Measurements from ENCODE around the gene STMN3. TPM values are rescaled to one million over a fixed set of nuclear protein-coding genes. Genes with fewer than 3 reads are reported as not detected.

The STMN3 gene
- total RNA-seq, 1 donor from 2014 or later = 12.1 TPM

DNA sequence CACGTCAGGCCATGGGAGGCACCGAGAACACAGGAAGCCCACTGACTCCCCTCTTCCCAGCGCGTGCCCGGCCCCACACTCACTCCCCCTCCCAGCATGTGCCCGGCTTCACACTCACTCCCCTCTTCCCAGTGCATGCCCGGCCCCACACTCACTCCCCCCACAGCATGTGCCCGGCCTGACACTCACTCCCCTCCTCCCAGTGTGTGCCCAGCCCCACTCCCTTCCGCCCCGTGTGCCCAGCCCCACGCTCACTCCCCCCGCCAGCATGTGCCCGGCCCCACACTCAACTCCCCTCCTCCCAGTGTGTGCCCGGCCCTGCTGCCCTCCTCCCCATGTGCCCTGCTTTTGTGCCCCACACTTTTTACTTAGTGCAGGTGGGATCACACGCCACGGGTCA is 14.6 kb upstream of the STMN3 start:
- Histone ChIP-seq H3K36me3 (peaks cover 67% of the 10 kb centered on the region), H3K4me3 (no peak overlapping the region), H3K27me3 (ENCODE audit: low read depth) (no peaks in the 10 kb centered on the region), H3K4me1 (no peaks in the 10 kb centered on the region), H3K9me3 (no peaks in the 10 kb centered on the region), H3K27ac (no peak overlapping the region)
- DNase-seq (no peak), ATAC-seq (no peak)
- intact Hi-C loops (cut with DNase I) = no loop called here
- TF ChIP-seq CTCF (IDR thresholded peaks at IDR 0.05) = no peak

DNA sequence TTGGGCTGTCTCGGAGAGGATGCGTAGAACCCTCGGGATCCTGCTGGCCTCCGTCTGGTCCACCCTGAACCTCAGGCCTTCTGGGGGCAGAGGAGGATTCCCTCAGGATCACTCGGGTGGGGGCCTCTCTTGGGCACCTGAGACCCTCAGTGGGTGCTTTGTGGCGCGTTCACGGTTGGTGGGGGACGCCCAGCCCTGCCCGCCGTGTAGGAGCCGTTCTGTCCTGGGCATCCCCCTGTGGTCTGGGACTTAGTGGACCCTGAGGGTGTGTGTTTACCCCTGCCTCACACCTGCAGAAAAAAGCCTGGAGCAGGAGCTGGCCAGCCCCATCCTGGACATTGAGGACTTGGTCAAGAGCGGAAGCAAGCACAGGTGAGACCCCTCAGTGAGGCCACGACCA is 12.5 kb upstream of the STMN3 start:
- no peak for ATAC-seq
- H3K4me3 ChIP-seq = no peak overlapping the region
- no peak for DNase-seq
- peaks cover 78% of the 10 kb centered on the region for H3K36me3 ChIP-seq
- no peaks in the 10 kb centered on the region for H3K4me1 ChIP-seq
- no peaks in the 10 kb centered on the region for H3K27me3 ChIP-seq (ENCODE audit: low read depth)
- no peaks in the 10 kb centered on the region for H3K9me3 ChIP-seq
- intact Hi-C loops (cut with DNase I) = no loop called here
- TF ChIP-seq CTCF (IDR thresholded peaks at IDR 0.05) = no peak
- no peak overlapping the region for H3K27ac ChIP-seq

DNA sequence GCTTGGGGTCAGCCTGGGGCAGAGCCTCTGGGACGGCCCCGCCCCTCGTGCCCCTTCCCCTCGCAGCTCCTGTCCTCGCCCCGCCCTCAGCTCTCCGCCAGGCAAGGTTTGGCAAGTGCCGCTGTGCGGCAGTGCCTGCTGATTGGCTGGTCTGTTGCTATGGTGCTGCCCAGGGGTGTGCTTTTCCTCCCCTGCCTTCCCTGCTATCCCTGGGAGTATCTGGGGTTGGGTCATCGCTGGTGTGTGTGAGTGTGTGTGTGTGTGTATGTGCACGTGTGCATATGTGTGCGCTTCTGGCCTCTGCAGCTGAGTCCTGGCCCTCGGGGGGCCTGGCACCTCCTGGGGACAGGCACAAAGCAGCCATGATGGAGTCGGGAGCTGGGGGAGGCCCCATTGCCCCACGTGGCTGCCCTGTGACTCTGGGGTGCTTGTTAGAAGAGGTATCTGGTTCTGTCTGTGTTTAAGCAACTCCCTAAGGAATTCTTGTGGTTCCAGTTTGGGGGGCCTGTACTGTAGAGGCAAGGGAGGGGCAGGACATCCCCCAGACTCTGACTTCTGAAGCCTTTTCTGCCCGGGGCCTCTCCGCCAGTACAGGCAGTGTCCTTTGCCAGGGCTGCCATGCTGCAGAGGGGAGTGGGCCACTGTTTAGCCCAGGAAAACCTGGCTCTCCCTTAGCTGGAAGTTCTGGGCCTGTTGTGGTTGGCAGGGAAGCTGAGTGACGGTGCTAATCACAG is 11.8 kb upstream of the STMN3 start:
- DNase-seq (no peak), ATAC-seq (no peak)
- Histone ChIP-seq H3K27ac (no peak overlapping the region), H3K36me3 (peaks cover 74% of the 10 kb centered on the region), H3K9me3 (no peaks in the 10 kb centered on the region), H3K27me3 (ENCODE audit: low read depth) (no peaks in the 10 kb centered on the region), H3K4me1 (no peaks in the 10 kb centered on the region), H3K4me3 (no peak overlapping the region)
- TF ChIP-seq CTCF (IDR thresholded peaks at IDR 0.05) = no peak
- intact Hi-C loops (cut with DNase I) = no loop called here

GRCh38 chr20:63664143-63664851 is 11.1 kb upstream of the STMN3 start:
- Histone ChIP-seq H3K27ac (no peak overlapping the region), H3K4me1 (peaks cover 5% of the 10 kb centered on the region), H3K4me3 (no peak overlapping the region), H3K27me3 (ENCODE audit: low read depth) (no peaks in the 10 kb centered on the region), H3K9me3 (no peaks in the 10 kb centered on the region), H3K36me3 (peaks cover 72% of the 10 kb centered on the region)
- ATAC-seq = no peak
- DNase-seq = no peak
- intact Hi-C loops (cut with DNase I) = no loop called here
- no peak for TF ChIP-seq CTCF (IDR thresholded peaks at IDR 0.05)

DNA sequence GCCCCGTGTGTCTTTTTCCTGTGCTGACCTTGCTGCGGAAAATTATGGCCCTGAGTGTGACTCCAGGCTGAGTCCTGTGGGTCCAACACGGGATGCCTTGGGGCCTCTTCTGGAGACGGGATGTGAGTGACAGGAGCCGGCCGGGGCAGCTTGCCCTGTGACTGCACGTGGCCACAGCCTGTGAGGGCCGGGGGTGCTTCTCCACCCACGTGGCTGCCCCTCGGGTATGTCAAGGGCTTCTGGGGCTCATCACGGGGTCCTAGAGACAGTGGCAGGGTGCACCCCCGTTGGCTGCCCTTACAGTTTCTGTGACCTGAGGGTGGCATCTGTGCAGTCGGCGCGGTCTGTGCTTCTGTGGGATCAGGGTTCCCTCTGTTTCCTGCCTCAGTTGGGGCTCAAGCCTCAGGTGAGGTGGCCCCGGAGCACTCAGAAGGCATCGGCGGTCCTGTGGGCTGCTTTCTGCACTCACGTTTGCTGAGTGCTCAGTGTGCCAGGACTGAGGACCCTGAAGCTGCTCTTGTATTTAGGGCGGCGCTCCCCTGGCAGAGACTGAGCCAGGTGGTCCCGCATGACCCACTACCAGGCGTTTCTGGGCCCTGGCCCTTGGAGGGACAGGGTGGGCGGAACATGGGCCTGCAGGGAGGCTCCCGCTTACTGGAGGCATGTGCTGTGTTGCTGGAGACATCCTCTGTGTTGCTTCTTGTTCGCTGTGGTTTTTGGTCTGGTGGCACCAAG is 10.3 kb upstream of the STMN3 start:
- Histone ChIP-seq H3K9me3 (no peaks in the 10 kb centered on the region), H3K27ac (no peak overlapping the region), H3K4me1 (peaks cover 10% of the 10 kb centered on the region), H3K27me3 (ENCODE audit: low read depth) (no peaks in the 10 kb centered on the region), H3K4me3 (no peak overlapping the region), H3K36me3 (peaks cover 64% of the 10 kb centered on the region)
- intact Hi-C loops (cut with DNase I) = no loop called here
- no peak for ATAC-seq
- no peak for TF ChIP-seq CTCF (IDR thresholded peaks at IDR 0.05)
- DNase-seq = no peak

All from lower lobe of right lung (tissue), 2 donors.